IPS-NIHi7 (cell line): ENCODE measurements around the gene TMEM121.
A peak's percentile ranks its signal among the peaks of the same experiment; 100 is the strongest.

Source experiments
- DNase-seq: peaks from one replicate; pipeline ENCODE4 v3.0.0; 2012; ENCODE audit warnings: mixed read lengths; ENCODE audit errors: extremely low spot score

The TMEM121 gene

GRCh38 chr14:105487449-105487985 lies 38.9 kb upstream of the TMEM121 start:
- DNase-seq: no peak

GRCh38 chr14:105487986-105488777 lies 38.2 kb upstream of the TMEM121 start:
- no peak for DNase-seq

GRCh38 chr14:105488781-105489541 lies 37.4 kb upstream of the TMEM121 start:
- no peak for DNase-seq

- peak; percentile 81 for DNase-seq
Measured at GRCh38 chr14:105489542-105490266, 36.7 kb upstream of the TMEM121 start.

- no peak for DNase-seq
Measured at GRCh38 chr14:105490267-105490571, 36.2 kb upstream of the TMEM121 start.

GRCh38 chr14:105490572-105491365 lies 35.6 kb upstream of the TMEM121 start, which contains the start of gene TEDC1:
Gene TEDC1, plus strand, starts transcription at chr14:105491246. Its CDS starts 130 bp downstream, at chr14:105491376.
- DNase-seq: peak; percentile 91

- peak; percentile 82 for DNase-seq
Measured at GRCh38 chr14:105491366-105491973, 34.9 kb upstream of the TMEM121 start.

GRCh38 chr14:105492031-105492970 lies 34.1 kb upstream of the TMEM121 start:
- DNase-seq: no peak

GRCh38 chr14:105492971-105493871 lies 33.2 kb upstream of the TMEM121 start:
- DNase-seq: no peak

GRCh38 chr14:105493921-105494605 lies 32.3 kb upstream of the TMEM121 start:
- DNase-seq: no peak

GRCh38 chr14:105494606-105494929 lies 31.8 kb upstream of the TMEM121 start:
- DNase-seq: no peak

GRCh38 chr14:105495101-105495989 lies 31.0 kb upstream of the TMEM121 start:
- DNase-seq: no peak

GRCh38 chr14:105495990-105496830 lies 30.2 kb upstream of the TMEM121 start:
- DNase-seq: no peak

GRCh38 chr14:105496831-105497591 lies 29.4 kb upstream of the TMEM121 start:
- DNase-seq: no peak

- no peak for DNase-seq
Measured at GRCh38 chr14:105497671-105498429, 28.5 kb upstream of the TMEM121 start.
